ENCODE results near the gene BNC2.
"Not testable (repeated sequence)": the region's sequence is repeated elsewhere in the genome, so short reads cannot be mapped to it uniquely, and the experiment has no call there.

Gene BNC2

GRCh38 chr9:16500386-16500785, 370.1 kb downstream of the BNC2 start:
- no peak for DNase-seq (ENCODE audit: low read depth)

- no peak for DNase-seq (ENCODE audit: low read depth)
These were observed 370.6 kb downstream of the BNC2 start for GRCh38 chr9:16499892-16500291.

GRCh38 chr9:16496908-16497307, 373.6 kb downstream of the BNC2 start:
- DNase-seq (ENCODE audit: low read depth) = no peak

- DNase-seq (ENCODE audit: low read depth) = no peak
These were observed 382.6 kb downstream of the BNC2 start for GRCh38 chr9:16487915-16488314.

- DNase-seq (ENCODE audit: low read depth) = no peak
These were observed 384.7 kb downstream of the BNC2 start for GRCh38 chr9:16485575-16486321.

GRCh38 chr9:16485160-16485559, 385.3 kb downstream of the BNC2 start:
- no peak for DNase-seq (ENCODE audit: low read depth)

GRCh38 chr9:16484744-16485143, 385.7 kb downstream of the BNC2 start:
- no peak for DNase-seq (ENCODE audit: low read depth)

- no peak for DNase-seq (ENCODE audit: low read depth)
These were observed 386.3 kb downstream of the BNC2 start for GRCh38 chr9:16484180-16484579.

GRCh38 chr9:16482764-16483163, 387.7 kb downstream of the BNC2 start:
- no peak for DNase-seq (ENCODE audit: low read depth)

- not testable (repeated sequence) for DNase-seq (ENCODE audit: low read depth)
These were observed 389.9 kb downstream of the BNC2 start for GRCh38 chr9:16480584-16480983.

GRCh38 chr9:16475996-16476395, 394.5 kb downstream of the BNC2 start:
- DNase-seq (ENCODE audit: low read depth) = no peak

- no peak for DNase-seq (ENCODE audit: low read depth)
These were observed 395.2 kb downstream of the BNC2 start for GRCh38 chr9:16475257-16475656.

GRCh38 chr9:16469184-16469583, 401.3 kb downstream of the BNC2 start:
- no peak for DNase-seq (ENCODE audit: low read depth)

- DNase-seq (ENCODE audit: low read depth) = no peak
These were observed 408.6 kb downstream of the BNC2 start for GRCh38 chr9:16461851-16462250.

- no peak for DNase-seq (ENCODE audit: low read depth)
These were observed 409.2 kb downstream of the BNC2 start for GRCh38 chr9:16461137-16461840.

- no peak for DNase-seq (ENCODE audit: low read depth)
These were observed 409.8 kb downstream of the BNC2 start for GRCh38 chr9:16460696-16461095.

- DNase-seq (ENCODE audit: low read depth) = no peak
These were observed 410.9 kb downstream of the BNC2 start for GRCh38 chr9:16459421-16460148.

- no peak for DNase-seq (ENCODE audit: low read depth)
These were observed 411.6 kb downstream of the BNC2 start for GRCh38 chr9:16458696-16459420.

GRCh38 chr9:16455842-16456241, 414.6 kb downstream of the BNC2 start:
- DNase-seq (ENCODE audit: low read depth) = no peak

GRCh38 chr9:16453390-16453789, 417.1 kb downstream of the BNC2 start:
- no peak for DNase-seq (ENCODE audit: low read depth)

GRCh38 chr9:16450578-16450977, 419.9 kb downstream of the BNC2 start:
- DNase-seq (ENCODE audit: low read depth) = no peak

GRCh38 chr9:16450043-16450442, 420.4 kb downstream of the BNC2 start:
- no peak for DNase-seq (ENCODE audit: low read depth)
